ENCODE measurements around the gene ZNF565.
"Not testable (repeated sequence)": the region's sequence is repeated elsewhere in the genome, so short reads cannot be mapped to it uniquely, and the experiment has no call there.

GRCh38 chr19:36186722-36187121, 27.7 kb downstream of the ZNF565 start:
- not testable (repeated sequence) for TF ChIP-seq CTCF (conservative IDR thresholded peaks at IDR 0.05; ENCODE audit: low read depth, low read length); EZH2 (IDR thresholded peaks at IDR 0.05; ENCODE audit: low read length, unreplicated experiment); EZH2phosphoT487 (IDR thresholded peaks at IDR 0.05; ENCODE audit: borderline replicate concordance, low read length)

All from PC-3 (cell line).